Gastroesophageal sphincter (tissue), 4 donors: ENCODE results near the gene CAMSAP1. TPM values are rescaled to one million over a fixed set of nuclear protein-coding genes. Genes with fewer than 3 reads are reported as not detected.

ENCODE experiments used
- ATAC-seq: fragments of 150-250 bp; one replicate; pipeline ENCODE4 v1.9.1; 2016; ENCODE audit warnings: mild to moderate bottlenecking, moderate library complexity
- H3K27ac ChIP-seq, 4 donors: fragments of 200-600 bp; sonication (generic) in 3 of 4; 1 replicate in 3 of 4; 2 replicates in 1 of 4; pipeline ENCODE4 v1.5.1; 2016 to 2019
- H3K27me3 ChIP-seq: fragments of 200-600 bp; sonication (generic); one replicate; pipeline ENCODE4 v1.5.1; 2019
- H3K36me3 ChIP-seq, 2 donors: fragments of 200-600 bp; sonication (generic); one replicate each; pipeline ENCODE4 v1.5.1; 2019; ENCODE audit warnings: control low read depth in 1 of 2
- H3K4me1 ChIP-seq, 3 donors: fragments of 200-600 bp; sonication (generic); 1 replicate in 2 of 3; 2 replicates in 1 of 3; pipeline ENCODE4 v1.5.1; 2016 to 2019; ENCODE audit warnings: control low read depth in 2 of 3
- H3K4me3 ChIP-seq, 2 donors: fragments of 200-600 bp; sonication (generic); one replicate each; pipeline ENCODE4 v1.5.1; 2019; ENCODE audit warnings: mild to moderate bottlenecking in 1 of 2, moderate library complexity in 1 of 2
- H3K9me3 ChIP-seq, 3 donors: fragments of 200-600 bp; sonication (generic); one replicate each; pipeline ENCODE4 v1.5.1; 2017 to 2019; ENCODE audit warnings: control low read depth in 2 of 3
- CTCF ChIP-seq, 4 experiments: fragments of 200-600 bp in 2 of 4; fragments of 450-650 bp in 2 of 4; sonication (generic) in 1 of 4; IDR thresholded peaks; one replicate each; pipeline ENCODE4 v1.5.1; 2017 to 2019; ENCODE audit warnings: antibody characterized with exemption in 4 of 4, mild to moderate bottlenecking in 2 of 4, moderate library complexity in 2 of 4
- EP300 ChIP-seq: sonication (generic); formaldehyde crosslinking; IDR thresholded peaks from one replicate; pipeline ENCODE4 v1.6.1; 2017; ENCODE audit warnings: antibody characterized with exemption, mild to moderate bottlenecking
- POLR2A ChIP-seq, 2 donors: fragments of 450-650 bp; IDR thresholded peaks; one replicate each; pipeline ENCODE4 v1.6.1; 2017; ENCODE audit warnings: antibody characterized with exemption in 2 of 2, mild to moderate bottlenecking in 2 of 2, moderate library complexity in 1 of 2
- POLR2AphosphoS5 ChIP-seq: sonication (generic); formaldehyde crosslinking; IDR thresholded peaks from one replicate; pipeline ENCODE4 v1.6.1; 2017; ENCODE audit warnings: antibody characterized with exemption
- WGBS, 2 donors: methylation state at CpG; one replicate each; pipeline ENCODE4 v1.1.5; 2018; ENCODE audit warnings: low coverage in 1 of 2; 5-methylcytosine and 5-hydroxymethylcytosine counted together
- total RNA-seq, 4 donors: library from RNA; depleted of rRNA; stranded (reverse); fragments of >200 nt; gene quantifications; one replicate each; pipeline ENCODE4 v1.1.0, GENCODE V29; 2016

The CAMSAP1 gene
- total RNA-seq, 4 donors from 2014 or later, result 27.5 to 49.2 (median 28.2) TPM

GRCh38 chr9:135933114-135933513 is 25.8 kb upstream of the CAMSAP1 start:
- TF ChIP-seq CTCF (IDR thresholded peaks at IDR 0.05) (no peak), POLR2A (IDR thresholded peaks at IDR 0.05) (no peak), POLR2AphosphoS5 (no peak), EP300 (no peak)
- peaks cover 0 to 7% (median 0%) of the 10 kb centered on the region in 3 donors for H3K9me3 ChIP-seq
- H3K27ac ChIP-seq, result no peak overlapping the region
- H3K27me3 ChIP-seq, result no peaks in the 10 kb centered on the region
- 75 to 89% methylated on average over 5 to 12 of the region's 13 CpGs for WGBS, 2 donors
- no peak for ATAC-seq
- no peaks in the 10 kb centered on the region for H3K4me1 ChIP-seq
- peaks cover 0 to 98% of the 10 kb centered on the region in 2 donors for H3K36me3 ChIP-seq
- no peak overlapping the region for H3K4me3 ChIP-seq

DNA sequence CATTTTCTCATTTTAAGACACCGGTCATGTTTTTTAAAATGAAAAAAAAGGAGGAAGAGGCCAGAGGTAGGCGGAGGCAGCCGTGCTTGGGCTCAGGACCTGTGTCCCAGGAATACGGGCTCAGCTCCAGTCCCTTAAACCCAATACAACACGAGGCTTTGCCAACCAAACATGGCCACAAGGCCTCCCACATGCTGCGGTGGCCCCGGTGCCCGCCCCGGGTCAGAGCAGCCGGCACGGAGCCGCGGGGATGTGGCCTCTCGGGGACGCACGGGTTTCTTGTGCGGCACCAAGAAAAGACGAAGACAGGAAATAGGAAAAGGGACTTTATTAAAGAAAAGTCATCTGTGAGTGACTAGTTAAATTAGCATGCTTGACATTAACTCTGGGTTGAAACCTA is 25.3 kb upstream of the CAMSAP1 start:
- H3K27ac ChIP-seq, result no peak overlapping the region
- ATAC-seq, result no peak
- no peaks in the 10 kb centered on the region for H3K4me1 ChIP-seq
- H3K9me3 ChIP-seq, result peaks cover 0 to 7% (median 0%) of the 10 kb centered on the region in 3 donors
- no peaks in the 10 kb centered on the region for H3K27me3 ChIP-seq
- WGBS, 2 donors, result 90 to 96% methylated on average over 13 to 16 of the region's 18 CpGs
- no peak overlapping the region for H3K4me3 ChIP-seq
- peaks cover 0 to 94% of the 10 kb centered on the region in 2 donors for H3K36me3 ChIP-seq
- TF ChIP-seq POLR2AphosphoS5 (no peak), POLR2A (IDR thresholded peaks at IDR 0.05) (no peak), EP300 (no peak), CTCF (IDR thresholded peaks at IDR 0.05) (no peak)

GRCh38 chr9:135931349-135931820 is 24.0 kb upstream of the CAMSAP1 start:
- 88% methylated on average over 13 of the region's 31 CpGs; no CpG with 5 or more reads in 1 of the 2 donors for WGBS, 2 donors
- H3K36me3 ChIP-seq, result peaks cover 0 to 87% of the 10 kb centered on the region in 2 donors

GRCh38 chr9:135930446-135931345 is 23.4 kb upstream of the CAMSAP1 start:
- Histone ChIP-seq H3K9me3 (no peaks in the 10 kb centered on the region), H3K36me3 (peaks cover 0 to 85% of the 10 kb centered on the region in 2 donors), H3K4me3 (no peak overlapping the region), H3K4me1 (peaks cover 0 to 7% (median 0%) of the 10 kb centered on the region in 3 donors), H3K27me3 (no peaks in the 10 kb centered on the region), H3K27ac (no peak overlapping the region)
- TF ChIP-seq POLR2AphosphoS5 (no peak), EP300 (no peak), CTCF (IDR thresholded peaks at IDR 0.05) (no peak), POLR2A (IDR thresholded peaks at IDR 0.05) (no peak)
- ATAC-seq, result no peak
- no CpG with 5 or more reads among the region's 33 CpGs for WGBS, 2 donors

More at GRCh38 chr9:135931349-135931820, 24.0 kb upstream of the CAMSAP1 start:
- no peak overlapping the region for H3K4me3 ChIP-seq
- peaks cover 0 to 7% (median 0%) of the 10 kb centered on the region in 3 donors for H3K4me1 ChIP-seq
- H3K27me3 ChIP-seq, result no peaks in the 10 kb centered on the region
- no peak for ATAC-seq
- no peak overlapping the region for H3K27ac ChIP-seq
- TF ChIP-seq POLR2A (IDR thresholded peaks at IDR 0.05) (no peak), EP300 (no peak), POLR2AphosphoS5 (no peak), CTCF (IDR thresholded peaks at IDR 0.05) (no peak)
- H3K9me3 ChIP-seq, result peaks cover 0 to under 1% (median 0%) of the 10 kb centered on the region in 3 donors
